Lower lobe of right lung (tissue), 2 donors: ENCODE data around the gene EMX2. TPM values are rescaled to one million over a fixed set of nuclear protein-coding genes. Genes with fewer than 3 reads are reported as not detected.

Experiments used
- ATAC-seq, 2 donors: fragments of 200-7000 bp; cut with Tn5 transposase; one replicate each; pipeline ENCODE4 v1.9.1; 2020 to 2022; ENCODE audit warnings: mild to moderate bottlenecking in 2 of 2, moderate library complexity in 2 of 2
- DNase-seq: peaks from one replicate; pipeline ENCODE4 v3.0.0-alpha.2; 2020
- H3K27ac ChIP-seq: fragments of 200-600 bp; one replicate; pipeline ENCODE4 v1.8.0; 2022
- H3K27me3 ChIP-seq: fragments of 200-600 bp; one replicate; pipeline ENCODE4 v1.8.0; 2022; ENCODE audit warnings: low read depth
- H3K36me3 ChIP-seq: fragments of 200-600 bp; one replicate; pipeline ENCODE4 v1.8.0; 2022; ENCODE audit warnings: mild to moderate bottlenecking
- H3K4me1 ChIP-seq: fragments of 200-600 bp; one replicate; pipeline ENCODE4 v1.8.0; 2022
- H3K4me3 ChIP-seq: fragments of 200-600 bp; one replicate; pipeline ENCODE4 v1.8.0; 2022; ENCODE audit warnings: mild to moderate bottlenecking
- H3K9me3 ChIP-seq: fragments of 200-600 bp; one replicate; pipeline ENCODE4 v1.8.0; 2022
- intact Hi-C: fragments of 100-400 bp; cut with DNase I; formaldehyde crosslinking; loops from one replicate; pipeline ENCODE4 v1.11.0; 2022
- long read RNA-seq: library from polyadenylated mRNA; unstranded; transcript quantifications from one replicate; pipeline ENCODE4 v2.0.0, GENCODE V29; 2021
- total RNA-seq: library from RNA; stranded (reverse); fragmentation: NEBNext Ultra II Directional; extraction: Animal tissue kit (Norgen Biotek cat#: 25700); gene quantifications from one replicate; pipeline ENCODE4 v1.2.1, GENCODE V29; 2021
- TF ChIP-seq, protein P1 (sequence below): fragments of 200-600 bp; IDR thresholded peaks from one replicate; pipeline ENCODE4 v1.8.0; 2022; ENCODE audit warnings: antibody characterized with exemption, mild to moderate bottlenecking
- donor health status: DM: no; HTN: yes; CAD: no; lungs with severe emphysema.

EMX2 gene
- not detected for total RNA-seq
- long read RNA-seq, result 0 reads

GRCh38 chr10:117542706-117543224, at the start of gene EMX2:
EMX2 (plus strand) TSS chr10:117542746; CDS start chr10:117543268, 522 bp downstream.
- Histone ChIP-seq H3K4me3 (peak within 1 kb of the TSS; percentile 33), H3K4me1 (peaks cover 34% of the 10 kb centered on the region), H3K27ac (no peak within 1 kb of the TSS), H3K9me3 (no peaks in the 10 kb centered on the region), H3K27me3 (peaks cover 98% of the 10 kb centered on the region), H3K36me3 (no peaks in the 10 kb centered on the region)
- ATAC-seq (no peak), DNase-seq (no peak)
- intact Hi-C loops, result no loop called here
- TF ChIP-seq, protein P1, sequence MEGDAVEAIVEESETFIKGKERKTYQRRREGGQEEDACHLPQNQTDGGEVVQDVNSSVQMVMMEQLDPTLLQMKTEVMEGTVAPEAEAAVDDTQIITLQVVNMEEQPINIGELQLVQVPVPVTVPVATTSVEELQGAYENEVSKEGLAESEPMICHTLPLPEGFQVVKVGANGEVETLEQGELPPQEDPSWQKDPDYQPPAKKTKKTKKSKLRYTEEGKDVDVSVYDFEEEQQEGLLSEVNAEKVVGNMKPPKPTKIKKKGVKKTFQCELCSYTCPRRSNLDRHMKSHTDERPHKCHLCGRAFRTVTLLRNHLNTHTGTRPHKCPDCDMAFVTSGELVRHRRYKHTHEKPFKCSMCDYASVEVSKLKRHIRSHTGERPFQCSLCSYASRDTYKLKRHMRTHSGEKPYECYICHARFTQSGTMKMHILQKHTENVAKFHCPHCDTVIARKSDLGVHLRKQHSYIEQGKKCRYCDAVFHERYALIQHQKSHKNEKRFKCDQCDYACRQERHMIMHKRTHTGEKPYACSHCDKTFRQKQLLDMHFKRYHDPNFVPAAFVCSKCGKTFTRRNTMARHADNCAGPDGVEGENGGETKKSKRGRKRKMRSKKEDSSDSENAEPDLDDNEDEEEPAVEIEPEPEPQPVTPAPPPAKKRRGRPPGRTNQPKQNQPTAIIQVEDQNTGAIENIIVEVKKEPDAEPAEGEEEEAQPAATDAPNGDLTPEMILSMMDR, result no peak

GRCh38 chr10:117496031-117496430, 46.5 kb upstream of the EMX2 start:
- Histone ChIP-seq H3K9me3 (no peaks in the 10 kb centered on the region), H3K4me3 (no peak overlapping the region), H3K27me3 (peaks cover 15% of the 10 kb centered on the region), H3K36me3 (no peaks in the 10 kb centered on the region), H3K27ac (no peak overlapping the region), H3K4me1 (no peaks in the 10 kb centered on the region)
- DNase-seq (no peak), ATAC-seq (no peak)
- TF ChIP-seq, protein P1, result no peak
- intact Hi-C loops, result no loop called here

GRCh38 chr10:117496616-117497028, 45.9 kb upstream of the EMX2 start:
- Histone ChIP-seq H3K27ac (no peak overlapping the region), H3K4me3 (no peak overlapping the region), H3K4me1 (no peaks in the 10 kb centered on the region), H3K27me3 (peaks cover 9% of the 10 kb centered on the region), H3K36me3 (no peaks in the 10 kb centered on the region), H3K9me3 (no peaks in the 10 kb centered on the region)
- ATAC-seq (peak; percentile 88 to 92), DNase-seq (peak; percentile 77)
- intact Hi-C loops, result no loop called here
- TF ChIP-seq, protein P1, result peak; percentile 96

- DNase-seq (no peak), ATAC-seq (no peak)
- H3K9me3 ChIP-seq, result no peaks in the 10 kb centered on the region
- no peaks in the 10 kb centered on the region for H3K36me3 ChIP-seq
- H3K27ac ChIP-seq, result no peak overlapping the region
- H3K27me3 ChIP-seq, result no peaks in the 10 kb centered on the region
- H3K4me3 ChIP-seq, result no peak overlapping the region
- TF ChIP-seq, protein P1, result no peak
- no peaks in the 10 kb centered on the region for H3K4me1 ChIP-seq
- intact Hi-C loops, result no loop called here
Measured at GRCh38 chr10:117497736-117498135, 44.8 kb upstream of the EMX2 start.

- no peak overlapping the region for H3K27ac ChIP-seq
- peaks cover 7% of the 10 kb centered on the region for H3K27me3 ChIP-seq
- no peaks in the 10 kb centered on the region for H3K36me3 ChIP-seq
- H3K9me3 ChIP-seq, result no peaks in the 10 kb centered on the region
- intact Hi-C loops, result no loop called here
- DNase-seq (no peak), ATAC-seq (no peak)
- TF ChIP-seq, protein P1, result no peak
- no peaks in the 10 kb centered on the region for H3K4me1 ChIP-seq
- H3K4me3 ChIP-seq, result no peak overlapping the region
Measured at GRCh38 chr10:117499248-117500105, 43.1 kb upstream of the EMX2 start.
